ENCODE data around the gene ZDHHC14.
"Not testable (repeated sequence)": the region's sequence is repeated elsewhere in the genome, so short reads cannot be mapped to it uniquely, and the experiment has no call there.

ZDHHC14 gene

DNA sequence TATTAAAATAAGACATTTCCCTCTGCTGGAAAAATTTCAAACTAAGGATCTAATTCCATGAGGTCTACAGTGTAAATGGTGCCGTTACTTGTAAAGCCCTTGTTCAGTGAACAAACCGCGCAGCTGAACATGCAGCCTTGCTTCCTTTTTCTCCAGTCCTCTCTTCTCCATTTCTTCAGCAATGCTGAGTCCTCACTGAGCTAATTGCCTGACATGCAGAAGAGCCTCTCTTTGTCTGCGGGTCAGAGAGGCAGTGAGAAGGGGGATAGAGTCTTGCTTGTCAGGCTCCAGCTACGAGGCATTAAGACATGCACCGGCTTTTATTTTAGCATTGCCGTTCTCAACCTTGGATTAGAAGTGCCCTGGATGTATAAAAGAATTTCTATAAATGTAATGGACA, 25.7 kb downstream of the ZDHHC14 start:
- no peak overlapping the region for H3K4me3 ChIP-seq (ENCODE audit: low read depth, low read length)
- CTCF ChIA-PET: no interaction called here
- TF ChIP-seq, protein P1, sequence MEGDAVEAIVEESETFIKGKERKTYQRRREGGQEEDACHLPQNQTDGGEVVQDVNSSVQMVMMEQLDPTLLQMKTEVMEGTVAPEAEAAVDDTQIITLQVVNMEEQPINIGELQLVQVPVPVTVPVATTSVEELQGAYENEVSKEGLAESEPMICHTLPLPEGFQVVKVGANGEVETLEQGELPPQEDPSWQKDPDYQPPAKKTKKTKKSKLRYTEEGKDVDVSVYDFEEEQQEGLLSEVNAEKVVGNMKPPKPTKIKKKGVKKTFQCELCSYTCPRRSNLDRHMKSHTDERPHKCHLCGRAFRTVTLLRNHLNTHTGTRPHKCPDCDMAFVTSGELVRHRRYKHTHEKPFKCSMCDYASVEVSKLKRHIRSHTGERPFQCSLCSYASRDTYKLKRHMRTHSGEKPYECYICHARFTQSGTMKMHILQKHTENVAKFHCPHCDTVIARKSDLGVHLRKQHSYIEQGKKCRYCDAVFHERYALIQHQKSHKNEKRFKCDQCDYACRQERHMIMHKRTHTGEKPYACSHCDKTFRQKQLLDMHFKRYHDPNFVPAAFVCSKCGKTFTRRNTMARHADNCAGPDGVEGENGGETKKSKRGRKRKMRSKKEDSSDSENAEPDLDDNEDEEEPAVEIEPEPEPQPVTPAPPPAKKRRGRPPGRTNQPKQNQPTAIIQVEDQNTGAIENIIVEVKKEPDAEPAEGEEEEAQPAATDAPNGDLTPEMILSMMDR (IDR thresholded peaks at IDR 0.05; ENCODE audit: insufficient read depth, low read length, missing control alignments): no peak
- POLR2A ChIA-PET: no interaction called here
- no peak for DNase-seq (ENCODE audit: low read depth, low spot score)

GRCh38 chr6:157407646-157408045, 26.7 kb downstream of the ZDHHC14 start:
- DNase-seq (ENCODE audit: low read depth, low spot score): no peak
- CTCF ChIA-PET: interaction anchor here (1.4 kb wide), 1 partner anchor 84 kb away, joined by 3 read pairs; no protein-coding TSS in a partner anchor
- TF ChIP-seq, protein P1 (IDR thresholded peaks at IDR 0.05; ENCODE audit: insufficient read depth, low read length, missing control alignments): no peak
- H3K4me3 ChIP-seq (ENCODE audit: low read depth, low read length): no peak overlapping the region
- POLR2A ChIA-PET: no interaction called here

DNA sequence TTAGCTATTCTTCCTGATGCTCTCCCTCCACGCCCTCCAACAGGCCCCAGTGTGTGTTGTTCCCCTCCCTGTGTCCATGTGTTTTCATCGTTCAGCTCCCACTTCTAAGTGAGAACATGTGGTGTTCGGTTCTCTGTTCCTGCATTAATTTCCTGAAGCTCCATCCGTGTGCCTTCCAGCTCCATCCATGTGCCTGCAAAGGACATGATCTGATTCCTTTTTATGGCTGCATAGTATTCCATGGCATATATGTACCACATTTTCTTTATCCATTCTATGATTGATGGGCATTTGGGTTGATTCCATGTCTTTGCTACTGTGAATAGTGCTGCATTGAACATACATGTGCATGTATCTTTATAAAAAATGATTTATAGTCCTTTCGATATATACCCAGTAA, 27.4 kb downstream of the ZDHHC14 start:
- DNase-seq (ENCODE audit: low read depth, low spot score); POLR2A ChIA-PET; H3K4me3 ChIP-seq (ENCODE audit: low read depth, low read length): not testable (repeated sequence)
- CTCF ChIA-PET: interaction anchor here (1.4 kb wide), 1 partner anchor 84 kb away, joined by 3 read pairs; no protein-coding TSS in a partner anchor

DNA sequence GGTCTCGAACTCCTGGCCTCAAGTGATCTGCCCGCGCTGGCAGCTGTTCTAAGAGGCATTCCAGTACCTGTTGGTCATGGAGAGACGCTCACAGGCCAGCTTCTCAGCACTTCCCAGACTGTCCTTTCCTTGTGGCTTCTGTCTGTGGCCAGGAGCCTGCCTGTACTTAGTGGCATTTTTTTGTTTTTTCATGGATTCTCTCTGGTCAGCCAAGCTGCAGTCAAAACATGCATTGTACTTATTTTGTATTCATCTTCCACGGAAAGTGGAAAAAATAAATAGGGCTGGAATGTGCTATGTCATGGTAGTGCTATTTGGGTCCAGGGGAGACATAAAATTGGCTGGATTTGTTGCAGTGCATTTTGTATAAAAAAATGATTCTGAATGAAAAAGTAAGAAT, 29.1 kb downstream of the ZDHHC14 start:
- H3K4me3 ChIP-seq (ENCODE audit: low read depth, low read length): no peak overlapping the region
- ChIA-PET POLR2A (no interaction called here), CTCF (interaction anchor here (1.3 kb wide), 1 partner anchor 14 kb away, joined by 3 read pairs; no protein-coding TSS in a partner anchor)
- DNase-seq (ENCODE audit: low read depth, low spot score): peak; percentile 23
- TF ChIP-seq, protein P1 (IDR thresholded peaks at IDR 0.05; ENCODE audit: insufficient read depth, low read length, missing control alignments): no peak

DNA sequence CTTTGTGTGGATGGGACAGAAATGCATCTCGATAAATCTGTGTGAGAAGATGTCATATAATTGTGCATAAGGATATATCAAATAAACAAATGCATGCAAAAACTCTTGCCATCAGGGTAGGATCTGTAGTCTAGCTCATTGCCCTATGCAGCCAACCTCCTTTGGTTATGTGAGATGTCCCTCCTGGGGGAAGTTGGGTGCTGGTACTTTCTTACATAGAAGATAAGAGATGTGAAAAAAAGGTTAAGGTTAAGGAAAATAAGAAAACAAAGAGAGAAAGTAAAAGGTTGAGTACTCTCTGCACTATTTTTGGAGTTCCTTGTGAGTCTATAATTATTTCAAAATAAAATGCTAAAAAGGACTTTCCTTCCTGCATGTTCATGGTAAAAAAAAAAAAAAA, 30.4 kb downstream of the ZDHHC14 start:
- no peak overlapping the region for H3K4me3 ChIP-seq (ENCODE audit: low read depth, low read length)
- ChIA-PET POLR2A (no interaction called here), CTCF (interaction anchor here (1.3 kb wide), 1 partner anchor 13 kb away, joined by 3 read pairs; no protein-coding TSS in a partner anchor)
- no peak for DNase-seq (ENCODE audit: low read depth, low spot score)
- TF ChIP-seq, protein P1 (IDR thresholded peaks at IDR 0.05; ENCODE audit: insufficient read depth, low read length, missing control alignments): no peak

GRCh38 chr6:157412791-157413190, 31.8 kb downstream of the ZDHHC14 start:
- H3K4me3 ChIP-seq (ENCODE audit: low read depth, low read length): no peak overlapping the region
- DNase-seq (ENCODE audit: low read depth, low spot score): no peak
- ChIA-PET POLR2A (no interaction called here), CTCF (no interaction called here)
- TF ChIP-seq, protein P1 (IDR thresholded peaks at IDR 0.05; ENCODE audit: insufficient read depth, low read length, missing control alignments): no peak

GRCh38 chr6:157420497-157420896, 39.5 kb downstream of the ZDHHC14 start:
- no peak for DNase-seq (ENCODE audit: low read depth, low spot score)
- CTCF ChIA-PET: no interaction called here

More at GRCh38 chr6:157420497-157420896, 39.5 kb downstream of the ZDHHC14 start:
- POLR2A ChIA-PET: no interaction called here
- TF ChIP-seq, protein P1 (IDR thresholded peaks at IDR 0.05; ENCODE audit: insufficient read depth, low read length, missing control alignments): no peak
- no peak overlapping the region for H3K4me3 ChIP-seq (ENCODE audit: low read depth, low read length)

Data from AG04449 (cell line).